ENCODE measurements around the gene EPC2. TPM values are rescaled to one million over a fixed set of nuclear protein-coding genes. Genes with fewer than 3 reads are reported as not detected.

EPC2 gene
- total RNA-seq, 1 donor from 2014 or later: 16.0 TPM

DNA sequence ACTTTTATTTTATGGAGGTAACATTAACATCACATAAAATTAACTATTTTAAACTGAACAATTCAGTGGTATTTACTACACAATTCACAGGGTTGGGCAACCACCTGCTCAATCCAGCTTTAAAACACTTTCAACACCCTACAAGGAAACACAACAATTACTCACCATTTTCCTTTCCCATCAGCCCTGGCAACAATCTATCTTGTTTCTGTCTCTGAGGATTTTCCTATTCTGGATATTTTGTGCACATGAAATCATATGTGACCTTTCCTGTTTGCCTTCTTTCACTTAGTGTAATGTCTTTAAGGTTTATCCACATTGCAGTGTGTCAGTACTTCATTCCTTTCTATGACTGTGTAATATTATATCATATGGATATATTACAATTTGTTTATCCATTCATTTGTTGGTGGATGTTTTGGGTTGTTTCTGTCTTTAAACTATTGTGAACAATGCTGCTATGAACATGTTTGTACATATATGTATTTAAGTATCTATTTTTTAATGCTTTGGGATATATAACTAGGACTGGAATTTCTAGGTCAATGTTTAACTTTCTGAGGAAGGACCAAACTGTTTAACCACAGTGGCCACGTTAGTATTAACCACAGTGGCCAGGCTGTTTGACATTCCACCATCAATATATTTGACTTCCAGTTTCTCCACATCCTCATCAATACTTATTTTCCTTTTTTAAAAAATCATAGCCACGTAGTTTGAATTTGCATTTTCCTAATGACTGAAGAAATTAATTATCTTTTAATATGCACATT, 158.1 kb downstream of the EPC2 start:
- no peak for DNase-seq (ENCODE audit: low read depth)

DNA sequence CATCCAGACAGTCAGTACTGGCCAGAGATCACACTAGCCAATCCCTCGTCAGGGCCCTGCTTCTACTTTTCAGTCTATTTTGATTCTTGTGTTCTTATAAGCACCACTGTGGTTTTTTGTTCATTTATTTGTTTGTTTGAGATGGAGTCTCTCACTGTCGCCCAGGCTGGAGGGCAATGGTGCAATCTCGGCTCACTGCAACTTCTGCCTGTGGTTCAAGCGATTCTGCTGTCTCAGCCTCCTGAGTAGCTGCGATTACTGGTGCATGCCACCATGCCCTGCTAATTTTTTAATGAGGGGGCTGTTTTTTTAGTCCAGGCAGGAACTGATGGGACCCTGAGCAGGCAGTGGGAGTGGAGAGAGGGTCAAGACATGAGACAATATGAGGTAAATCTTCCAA, 165.5 kb downstream of the EPC2 start:
- DNase-seq (ENCODE audit: low read depth): no peak

- peak; percentile 54 for DNase-seq (ENCODE audit: low read depth)
Measured at GRCh38 chr2:148812306-148812705, 167.8 kb downstream of the EPC2 start.

- DNase-seq (ENCODE audit: low read depth): no peak
Measured at GRCh38 chr2:148813603-148814065, 169.1 kb downstream of the EPC2 start.

- no peak for DNase-seq (ENCODE audit: low read depth)
Measured at GRCh38 chr2:148814143-148814859, 169.8 kb downstream of the EPC2 start.

DNA sequence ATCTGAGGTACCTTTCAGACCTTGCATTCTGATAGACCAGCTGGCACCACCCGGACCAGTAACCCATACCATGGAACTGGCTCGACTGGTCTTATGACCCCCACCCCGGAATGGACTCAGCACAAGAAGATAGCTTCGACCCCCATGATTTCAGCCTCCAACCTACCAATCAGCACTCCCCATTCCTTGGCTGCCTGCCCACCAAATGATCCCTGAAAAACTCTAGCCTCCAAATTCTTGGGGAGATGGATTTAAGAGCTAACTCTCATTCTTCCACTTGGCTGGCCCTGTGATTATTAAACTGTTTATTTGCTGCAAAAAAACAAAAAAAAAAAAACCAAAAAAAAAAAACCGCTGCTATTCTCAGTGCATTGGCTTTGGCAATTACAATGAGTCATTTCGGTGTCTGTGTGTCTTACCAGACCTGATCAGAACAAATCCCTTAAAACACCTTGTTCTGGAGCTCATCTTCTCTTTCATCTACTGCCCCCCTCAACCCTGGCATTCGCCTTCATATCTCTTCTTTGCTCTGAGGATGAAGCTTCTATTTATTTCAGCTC, 170.4 kb downstream of the EPC2 start:
- DNase-seq (ENCODE audit: low read depth): no peak

- DNase-seq (ENCODE audit: low read depth): no peak
Measured at GRCh38 chr2:148816176-148816575, 171.6 kb downstream of the EPC2 start.

DNA sequence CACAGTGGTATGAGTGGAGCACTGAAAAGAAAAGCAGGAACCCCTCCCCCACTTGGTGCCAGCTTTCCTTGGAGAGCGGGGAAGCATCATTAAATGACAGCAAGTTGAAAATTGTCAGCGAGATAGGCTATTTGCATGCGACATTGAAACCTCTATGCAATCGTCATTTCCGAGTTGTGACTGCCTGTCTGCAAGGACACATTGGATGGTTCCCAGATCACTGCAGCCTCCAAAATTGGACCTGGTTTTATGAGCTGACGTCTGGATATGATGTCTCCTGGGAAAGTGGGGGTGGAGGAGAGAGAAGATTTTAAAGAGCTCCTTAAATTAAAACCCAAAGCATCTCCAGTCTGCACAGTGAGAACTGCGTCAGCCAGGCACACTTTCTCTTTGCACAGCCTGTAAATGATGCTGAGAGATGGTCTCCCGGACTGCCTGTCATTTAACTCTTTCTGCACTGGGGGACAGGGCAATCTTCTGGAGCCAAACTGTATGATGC, 172.7 kb downstream of the EPC2 start:
- DNase-seq (ENCODE audit: low read depth): no peak

DNA sequence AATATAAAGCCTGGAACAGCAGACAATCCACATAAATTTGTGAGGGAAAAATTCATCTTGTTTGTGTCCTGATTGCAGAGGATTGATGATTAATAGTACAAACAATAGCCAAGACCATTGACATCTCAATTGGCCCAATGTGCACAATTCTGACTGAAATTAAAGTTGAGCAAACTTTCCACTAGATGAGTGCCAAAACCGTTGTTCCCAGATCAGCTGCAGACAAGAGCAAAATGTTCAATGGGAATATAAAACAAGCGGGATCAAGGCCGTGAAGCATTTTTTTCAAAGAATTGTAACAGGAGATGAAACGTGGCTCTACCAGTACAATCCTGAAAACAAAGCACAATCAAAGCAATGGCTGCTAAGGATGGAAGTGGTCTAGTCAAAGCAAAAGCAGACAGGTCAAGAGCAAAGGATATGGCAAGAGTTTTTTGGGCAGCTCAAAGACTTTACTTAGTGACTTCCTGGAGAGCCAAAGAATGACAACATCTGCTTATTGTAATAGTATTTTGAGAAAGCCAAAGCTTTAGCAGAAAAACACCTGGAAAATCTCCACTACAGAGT, 174.6 kb downstream of the EPC2 start:
- DNase-seq (ENCODE audit: low read depth): no peak

DNA sequence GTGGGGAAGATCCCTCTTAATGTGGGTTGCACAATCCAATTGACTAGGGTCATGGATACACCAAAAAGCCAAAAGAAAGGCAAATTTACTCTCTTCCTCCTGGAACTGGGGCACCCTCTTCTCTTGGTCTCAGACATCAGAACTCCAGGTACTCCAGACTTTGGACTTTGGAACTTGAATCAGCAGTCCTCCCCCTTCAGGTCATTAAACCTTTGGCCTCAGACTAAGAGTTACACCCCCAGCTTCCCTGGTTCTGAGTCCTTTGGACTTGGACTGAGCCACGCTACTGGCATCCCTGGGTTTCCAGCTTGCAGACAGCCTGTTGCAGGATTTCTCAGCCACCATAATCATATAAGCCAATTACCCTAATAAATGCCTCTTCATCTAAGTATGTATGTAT, 179.6 kb downstream of the EPC2 start:
- DNase-seq (ENCODE audit: low read depth): no peak

DNA sequence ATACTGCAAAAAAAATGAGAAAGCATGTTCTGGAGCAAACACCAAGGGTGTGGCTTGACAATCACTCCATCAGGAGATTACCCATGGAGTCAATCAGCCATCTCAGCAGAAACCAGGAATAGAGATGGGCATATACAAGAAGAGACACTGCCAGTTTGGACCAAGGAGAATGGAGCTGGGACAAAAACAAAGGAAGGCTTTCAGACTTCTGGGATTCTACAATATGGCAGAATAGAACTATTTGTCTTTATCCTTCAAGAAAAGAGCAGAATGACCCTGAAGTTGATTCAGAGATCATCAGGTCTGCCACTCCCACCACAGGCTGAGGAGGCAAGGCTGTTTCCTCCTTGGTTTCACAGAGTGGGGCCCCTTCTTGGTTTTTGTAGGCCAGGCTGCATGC, 182.2 kb downstream of the EPC2 start:
- no peak for DNase-seq (ENCODE audit: low read depth)

DNA sequence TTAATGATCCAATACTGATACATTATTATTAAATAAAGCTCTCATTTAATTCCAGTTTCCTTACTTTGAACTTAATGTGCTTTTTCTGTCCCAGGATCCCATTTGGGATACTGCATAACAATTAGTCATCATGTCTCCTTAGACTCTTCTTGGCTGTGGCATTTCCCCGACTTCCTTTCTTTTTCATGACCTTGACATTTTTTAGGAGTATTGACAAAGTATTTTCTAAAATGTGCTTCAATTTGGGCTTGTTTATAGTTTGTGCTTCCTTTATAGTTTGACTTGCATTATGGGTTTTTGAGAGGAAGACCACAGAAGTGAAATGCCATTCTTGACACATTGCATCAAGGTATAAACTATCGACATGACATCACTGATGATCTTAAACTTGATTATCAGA, 184.4 kb downstream of the EPC2 start:
- no peak for DNase-seq (ENCODE audit: low read depth)

- no peak for DNase-seq (ENCODE audit: low read depth)
Measured at GRCh38 chr2:148829618-148830017, 185.1 kb downstream of the EPC2 start.

DNA sequence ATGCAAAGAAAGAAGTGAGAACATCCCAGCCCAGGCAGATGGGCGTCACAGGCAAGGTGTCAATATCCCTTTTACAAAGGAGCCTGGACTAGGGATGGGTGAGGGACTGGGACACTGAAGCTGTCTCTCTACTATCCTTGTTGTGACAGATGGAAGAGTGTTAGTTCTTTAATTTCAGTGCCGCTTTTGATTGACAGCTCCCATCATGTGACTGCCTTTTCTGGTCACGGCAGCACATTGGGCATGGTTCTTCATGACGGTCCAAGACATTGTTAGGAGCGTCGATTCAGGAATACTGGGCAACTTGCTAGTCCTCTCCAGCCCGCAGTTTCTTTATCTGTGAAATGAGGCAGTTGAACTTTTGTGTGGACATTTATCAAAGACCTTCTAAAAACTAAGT, 188.1 kb downstream of the EPC2 start:
- DNase-seq (ENCODE audit: low read depth): no peak

Other genes with a start within 250 kb of the EPC2 start
- 0.03 and 0.16 TPM in 2 replicates for gene KIF5C, start 230.5 kb downstream of the EPC2 start, total RNA-seq

All from myocyte (in vitro differentiated cells).